NCI-H446 (cell line): ENCODE data around the gene FYN.

Source experiments
- DNase-seq, 2 experiments: peaks; one replicate each; lab custom pipeline; 2025; lab: John Stamatoyannopoulos, UW

Gene FYN

GRCh38 chr6:111769365-111770152 lies 103.7 kb downstream of the FYN start:
- DNase-seq, result no peak

DNA sequence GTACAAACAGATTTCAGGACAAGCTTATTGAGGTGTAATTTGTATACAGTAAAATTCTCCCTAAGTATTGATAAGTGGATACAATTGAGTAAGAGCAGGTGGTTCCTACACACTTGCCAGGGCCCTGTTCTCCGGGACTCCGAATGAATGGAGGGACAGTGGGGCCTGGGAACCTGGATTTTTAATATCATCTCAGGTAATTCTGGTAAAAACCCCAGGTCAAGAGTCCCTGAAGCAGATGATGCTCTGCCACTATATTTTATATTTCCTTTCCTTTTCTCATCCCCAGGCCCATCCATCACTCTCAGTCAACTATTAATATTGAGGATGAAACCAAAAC lies 104.9 kb downstream of the FYN start:
- no peak for DNase-seq

DNA sequence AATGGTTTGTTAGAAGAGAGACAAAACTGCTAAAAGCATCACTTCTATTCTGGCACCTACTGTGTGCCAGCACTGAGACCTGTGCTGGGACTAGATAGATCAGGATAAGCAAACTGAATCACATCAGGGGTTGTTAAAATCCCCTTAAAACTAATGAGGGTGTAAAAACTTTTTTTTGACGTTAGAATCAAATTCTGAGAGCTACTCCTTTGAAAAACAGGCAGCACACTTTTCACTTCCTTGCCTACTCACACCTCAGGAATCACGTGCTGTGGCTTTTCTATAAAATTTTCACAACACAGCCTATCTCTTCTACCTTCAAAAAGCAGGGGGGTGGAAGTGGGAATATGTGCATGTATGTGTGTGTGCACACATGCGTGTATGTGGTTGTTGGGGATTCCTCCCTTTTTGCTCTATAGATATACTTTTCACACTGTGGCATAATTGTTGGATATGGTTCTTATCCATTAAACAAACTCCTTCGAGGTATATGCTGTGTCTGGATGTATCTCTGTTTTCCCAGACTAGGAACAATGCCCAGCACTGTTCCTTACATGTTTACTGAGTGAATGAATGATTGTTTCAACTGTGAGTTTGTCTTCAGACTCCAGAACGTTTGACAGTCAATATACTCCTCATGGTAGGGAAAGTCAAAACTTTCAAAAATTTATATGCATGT lies 105.4 kb downstream of the FYN start:
- no peak for DNase-seq

- DNase-seq, result no peak
Measured at GRCh38 chr6:111766201-111766857, 106.9 kb downstream of the FYN start.

DNA sequence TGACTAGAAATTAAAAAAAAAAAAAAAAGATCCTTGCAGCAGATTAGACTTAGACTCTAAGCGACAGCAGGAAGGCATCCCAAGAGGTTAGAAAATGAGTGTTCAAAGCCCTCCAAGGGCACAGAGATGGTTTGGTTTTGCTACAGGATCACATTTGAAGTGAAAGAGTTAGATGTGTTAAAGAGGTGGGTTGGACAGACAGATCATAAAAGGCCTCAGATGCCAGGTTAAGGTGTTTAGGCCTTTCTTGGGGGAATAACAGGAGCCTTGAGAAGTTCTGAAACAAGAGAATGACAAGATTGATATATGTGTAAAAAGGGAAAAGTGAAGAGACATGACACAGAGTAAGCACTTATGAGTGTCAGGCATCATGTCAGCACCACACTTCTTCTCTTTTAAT lies 107.5 kb downstream of the FYN start:
- no peak for DNase-seq

DNA sequence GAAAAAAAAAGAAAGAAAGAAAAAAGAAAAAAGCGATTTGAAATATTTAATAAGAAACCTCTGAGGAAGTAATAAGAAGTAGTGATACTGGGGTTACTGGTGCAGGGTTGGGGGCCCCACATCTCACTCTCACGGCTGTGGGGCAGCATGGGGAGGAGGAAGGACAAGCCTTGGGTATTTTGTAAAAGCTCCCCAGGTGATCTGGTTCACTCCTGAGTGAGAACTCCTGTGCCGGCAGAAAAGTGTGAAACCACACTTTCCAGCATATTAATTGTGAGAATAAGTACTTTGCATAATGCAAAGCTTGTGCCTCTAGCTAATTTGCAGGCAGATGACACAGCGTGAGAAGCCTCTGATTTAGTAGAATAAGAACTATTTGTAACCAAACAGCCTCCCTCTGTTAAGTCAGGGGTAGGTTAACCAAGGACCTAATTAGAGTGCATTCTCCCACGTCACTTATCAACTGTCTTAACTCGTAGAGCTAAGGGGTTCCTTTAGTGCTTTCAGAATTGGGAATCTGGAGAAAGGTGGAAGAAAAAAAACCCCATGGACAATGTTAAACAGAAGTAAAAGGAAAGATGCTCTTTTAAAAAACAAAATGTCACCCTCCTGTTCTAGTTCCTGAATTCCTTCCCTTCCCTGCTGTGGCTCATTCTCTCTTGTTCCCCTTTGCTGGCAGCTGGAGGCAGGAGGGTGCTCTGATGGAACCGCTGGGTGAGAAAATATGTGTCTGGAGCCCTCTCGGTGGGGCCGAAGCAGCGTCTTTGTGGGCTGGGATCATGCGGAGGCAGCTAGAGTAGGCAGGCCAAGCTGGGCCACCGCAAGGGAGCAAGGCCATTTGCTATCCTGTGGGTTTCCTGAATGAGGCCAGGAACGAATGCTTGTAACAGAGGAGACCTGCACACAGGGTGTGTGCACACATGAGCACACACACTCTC lies 108.7 kb downstream of the FYN start:
- no peak for DNase-seq

- no peak for DNase-seq
Measured at GRCh38 chr6:111763381-111763780, 109.9 kb downstream of the FYN start.

GRCh38 chr6:111761783-111762312 lies 111.4 kb downstream of the FYN start:
- no peak for DNase-seq

DNA sequence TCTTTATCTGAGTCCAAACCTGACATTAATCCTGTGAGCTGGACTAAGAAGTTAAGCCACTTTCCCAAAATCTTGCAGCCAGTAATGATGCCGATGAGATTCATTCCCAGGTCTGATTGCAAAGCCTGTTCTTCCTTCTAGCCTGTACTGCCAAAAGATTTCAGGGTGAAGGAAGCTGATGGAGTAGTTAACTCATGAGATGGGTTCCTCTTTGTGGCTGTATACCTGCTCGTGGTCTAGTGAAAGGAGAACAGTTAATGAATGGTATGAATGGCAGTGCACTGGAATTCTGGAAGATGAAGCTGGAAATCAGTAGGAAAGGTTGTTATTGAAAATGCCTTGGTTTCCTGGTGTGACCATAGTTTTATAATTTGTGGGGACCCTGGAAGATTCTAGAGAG lies 112.0 kb downstream of the FYN start:
- DNase-seq, result no peak

DNA sequence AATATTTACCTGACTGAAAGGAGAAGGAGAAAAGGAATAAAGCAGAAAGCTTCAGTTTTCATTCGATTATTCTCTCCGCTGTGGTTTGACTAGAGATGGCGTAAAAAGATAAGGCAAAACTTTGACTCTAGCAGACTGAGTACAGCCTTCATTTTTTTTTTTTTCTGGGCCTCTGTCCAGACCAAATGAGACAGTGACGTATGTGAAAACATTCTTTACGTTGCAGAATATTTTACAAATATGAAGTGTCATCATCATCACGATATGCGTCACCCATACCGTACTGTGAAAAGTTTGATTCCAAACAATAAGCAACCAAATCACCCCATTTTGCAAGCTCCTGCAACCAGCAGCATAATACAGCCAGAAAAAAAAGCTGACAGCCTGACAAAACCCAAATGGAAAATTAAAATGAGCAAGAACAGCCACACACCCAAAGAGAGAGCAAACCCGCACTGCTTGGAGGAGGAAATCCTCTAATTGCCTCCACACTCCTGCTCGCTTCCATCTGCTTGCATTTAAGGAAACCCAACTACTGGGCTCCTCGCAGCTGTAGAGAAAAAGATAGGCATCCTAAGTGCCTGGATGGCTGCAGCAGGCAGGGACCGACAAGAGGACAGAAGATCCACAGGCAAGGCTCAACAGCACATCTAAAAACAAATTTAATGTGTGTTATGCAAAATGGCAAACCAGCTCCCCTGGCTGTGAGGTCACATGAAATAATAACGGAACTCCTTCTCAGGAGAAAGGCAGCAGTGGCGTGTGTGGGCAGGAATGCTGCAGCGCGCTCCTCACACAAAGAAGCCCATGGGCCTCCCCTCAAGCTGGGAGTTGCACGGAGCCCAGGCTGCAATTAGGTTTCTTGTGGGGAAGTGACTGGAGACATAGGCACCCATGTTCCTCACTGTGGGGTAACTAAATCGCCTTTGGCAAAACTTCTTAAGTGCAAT lies 113.1 kb downstream of the FYN start:
- DNase-seq, result no peak

- no peak for DNase-seq
Measured at GRCh38 chr6:111759331-111759835, 113.9 kb downstream of the FYN start.

DNA sequence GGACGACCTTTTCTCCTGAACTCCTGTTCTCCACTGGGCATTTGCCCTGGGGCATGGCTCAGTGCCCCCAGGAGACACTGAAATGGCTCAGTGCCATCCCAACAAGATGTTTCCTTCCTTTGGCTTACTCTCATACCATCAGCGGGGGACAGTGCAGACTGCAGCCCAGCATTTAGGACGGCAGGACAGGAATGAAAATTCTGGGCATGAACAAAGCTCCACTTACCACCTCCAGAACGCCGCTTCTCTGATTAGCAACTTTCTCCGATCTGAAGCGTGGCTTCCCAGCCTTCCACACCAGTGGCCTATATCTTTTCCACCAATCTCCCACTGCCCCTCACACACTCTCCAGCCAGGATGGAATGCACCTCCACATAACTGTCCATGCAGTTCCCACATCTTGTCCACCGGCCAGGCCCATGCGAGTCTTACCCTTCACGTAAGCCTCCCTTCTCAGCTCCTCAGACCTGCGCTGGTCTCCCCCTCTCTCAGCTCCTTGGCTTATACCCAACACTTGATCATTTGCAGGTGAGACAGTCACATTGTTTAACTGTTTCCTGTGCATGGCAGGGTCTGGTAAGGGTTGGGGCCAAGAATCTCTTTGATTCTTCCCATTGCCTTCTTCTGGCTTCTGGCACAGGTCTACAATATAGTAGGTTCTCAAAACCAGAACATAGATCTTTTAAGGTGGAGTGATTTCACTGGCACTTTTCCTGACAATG lies 114.5 kb downstream of the FYN start:
- DNase-seq, result no peak

DNA sequence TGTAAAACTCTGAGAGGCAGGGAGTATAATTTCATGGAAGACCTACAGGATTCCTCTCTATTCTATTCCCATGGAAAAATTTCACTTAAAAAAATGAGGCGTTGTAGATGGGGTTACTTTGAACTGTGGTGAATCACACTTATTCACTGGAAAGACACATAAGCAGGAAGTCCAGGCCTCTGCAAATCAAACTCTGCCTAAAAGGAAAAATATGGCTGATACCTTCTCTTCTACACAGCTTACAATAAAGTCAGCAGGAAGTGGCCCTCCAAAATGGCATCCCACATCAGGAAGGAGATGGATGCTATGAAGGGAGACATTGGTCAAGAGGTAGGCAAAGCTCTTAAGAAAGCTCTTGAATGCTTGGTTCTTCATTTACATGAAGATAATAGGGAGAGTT lies 115.9 kb downstream of the FYN start:
- no peak for DNase-seq

GRCh38 chr6:111754423-111754822 lies 118.8 kb downstream of the FYN start:
- no peak for DNase-seq

- no peak for DNase-seq
Measured at GRCh38 chr6:111753573-111753972, 119.7 kb downstream of the FYN start.

DNA sequence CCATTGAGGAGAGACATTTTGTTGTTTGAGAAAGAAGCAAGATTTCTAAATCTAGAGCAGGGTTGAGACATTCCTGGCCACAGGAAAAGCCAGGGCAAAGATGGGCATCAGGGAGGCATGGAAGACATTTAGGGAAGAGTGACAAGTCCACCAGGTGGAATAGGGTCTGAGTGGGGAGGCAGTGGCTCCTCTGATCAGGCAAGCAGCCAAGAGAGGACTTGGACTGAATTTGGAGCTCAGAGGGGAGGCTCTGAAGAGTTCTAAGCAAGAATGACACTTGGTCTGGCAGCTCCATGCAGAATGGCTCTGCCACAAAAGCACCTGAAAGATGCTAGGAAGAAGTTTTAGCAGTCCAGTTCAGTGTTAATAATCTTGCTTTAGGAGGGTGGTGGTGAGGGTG lies 120.8 kb downstream of the FYN start:
- DNase-seq, result no peak

GRCh38 chr6:111750753-111751673 lies 122.2 kb downstream of the FYN start:
- DNase-seq, result no peak

- no peak for DNase-seq
Measured at GRCh38 chr6:111750153-111750552, 123.1 kb downstream of the FYN start.

- DNase-seq, result no peak
Measured at GRCh38 chr6:111748231-111748647, 125.0 kb downstream of the FYN start.
